GM23248 (cell line): ENCODE measurements around the gene SCAMP5. TPM values are rescaled to one million over a fixed set of nuclear protein-coding genes. Genes with fewer than 3 reads are reported as not detected.

Experiments
- DNase-seq: peaks from one replicate; pipeline ENCODE4 v3.0.0-alpha.2; 2015
- H2AFZ ChIP-seq: fragments of 200-600 bp; sonication (generic); 2 replicates; pipeline ENCODE4 v1.6.1; 2016; ENCODE audit warnings: antibody characterized with exemption
- H3F3A ChIP-seq: fragments of 200-600 bp; sonication (generic); 2 replicates; pipeline ENCODE4 v1.6.1; 2016; ENCODE audit warnings: mild to moderate bottlenecking, antibody characterized with exemption, mixed run types; ENCODE audit not compliant: insufficient read depth
- H3K27ac ChIP-seq: fragments of 200-600 bp; sonication (generic); 2 replicates; pipeline ENCODE4 v1.5.1; 2016; ENCODE audit warnings: mild to moderate bottlenecking
- H3K27me3 ChIP-seq: fragments of 200-600 bp; sonication (generic); replicated peaks from 2 replicates; pipeline ENCODE4 v1.6.1; 2016; ENCODE audit warnings: mild to moderate bottlenecking; ENCODE audit not compliant: insufficient read depth
- H3K36me3 ChIP-seq: fragments of 200-600 bp; sonication (generic); 2 replicates; pipeline ENCODE4 v1.6.1; 2016; ENCODE audit warnings: low read depth, mild to moderate bottlenecking
- H3K4me1 ChIP-seq: fragments of 200-600 bp; sonication (generic); 2 replicates; pipeline ENCODE4 v1.6.1; 2016; ENCODE audit warnings: mild to moderate bottlenecking; ENCODE audit not compliant: insufficient read depth
- H3K4me2 ChIP-seq: fragments of 200-600 bp; sonication (generic); one replicate; pipeline ENCODE4 v1.6.1; 2016; ENCODE audit warnings: mild to moderate bottlenecking; ENCODE audit not compliant: unreplicated experiment
- H3K4me3 ChIP-seq: fragments of 200-600 bp; sonication (generic); 2 replicates; pipeline ENCODE4 v1.5.1; 2016; ENCODE audit warnings: mild to moderate bottlenecking
- H3K79me2 ChIP-seq: fragments of 200-600 bp; sonication (generic); 2 replicates; pipeline ENCODE4 v1.6.1; 2016; ENCODE audit warnings: mild to moderate bottlenecking; ENCODE audit not compliant: insufficient read depth
- H3K9ac ChIP-seq: fragments of 200-600 bp; sonication (generic); 2 replicates; pipeline ENCODE4 v1.6.1; 2016; ENCODE audit warnings: mild to moderate bottlenecking
- H3K9me2 ChIP-seq: fragments of 200-600 bp; sonication (generic); 2 replicates; pipeline ENCODE4 v1.6.1; 2016; ENCODE audit warnings: mixed run types, mild to moderate bottlenecking, moderate library complexity; ENCODE audit not compliant: insufficient read depth
- H3K9me3 ChIP-seq: fragments of 200-600 bp; sonication (generic); one replicate; pipeline ENCODE4 v1.6.1; 2017; ENCODE audit warnings: low read depth
- H4K20me1 ChIP-seq: fragments of 200-600 bp; sonication (generic); 2 replicates; pipeline ENCODE4 v1.6.0; 2016; ENCODE audit not compliant: insufficient read depth
- EZH2 ChIP-seq: fragments of 200-600 bp; sonication (generic); IDR thresholded peaks from 2 replicates; pipeline ENCODE4 v1.6.1; 2018; ENCODE audit warnings: antibody characterized with exemption, mild to moderate bottlenecking; ENCODE audit not compliant: insufficient read depth, poor library complexity, severe bottlenecking
- EZH2phosphoT487 ChIP-seq: fragments of 200-600 bp; sonication (generic); IDR thresholded peaks from 2 replicates; pipeline ENCODE4 v1.6.1; 2018; ENCODE audit warnings: antibody characterized with exemption, moderate library complexity, mild to moderate bottlenecking, low read depth; ENCODE audit not compliant: insufficient read depth
- WGBS, 2 experiments: methylation state at CpG; one replicate each; pipeline ENCODE4 v1.1.6; 2015 to 2017; ENCODE audit warnings: low lambda C conversion rate in 2 of 2, low coverage in 1 of 2; ENCODE audit errors: missing lambda C conversion rate in 2 of 2; 5-methylcytosine and 5-hydroxymethylcytosine counted together
- in situ Hi-C: fragments of 300-500 bp; cut with MboI; formaldehyde crosslinking; loops from 2 replicates; pipeline ENCODE4 v1.15.0; 2020
- polyA plus RNA-seq: library from polyadenylated mRNA; unstranded; fragments of >200 nt; fragmentation: Nextera tagmentation; extraction: Ambion mirVana; gene quantifications from 2 replicates; pipeline ENCODE4 v1.2.1, GENCODE V29; 2016
- total RNA-seq: library from RNA; depleted of rRNA; stranded (reverse); fragments of >200 nt; shearing (Covaris generic); gene quantifications from 2 replicates; pipeline ENCODE4 v1.2.3, GENCODE V29; 2014

Gene SCAMP5
- total and polyA plus RNA-seq, 2 experiments from 2014 or later = 0.23 to 4.0 TPM

GRCh38 chr15:74963213-74963612 lies 32.1 kb upstream of the SCAMP5 start:
- H3K27me3 ChIP-seq = 0 out of 2 replicates have a peak, but pooled peaks cover 3% of the 10 kb centered on the region
- H4K20me1 ChIP-seq = no peaks in the 10 kb centered on the region
- H3K27ac ChIP-seq = no peak overlapping the region
- no peak overlapping the region for H3K4me2 ChIP-seq
- H3K36me3 ChIP-seq = no peaks in the 10 kb centered on the region
- H3K4me1 ChIP-seq = peaks cover 7% of the 10 kb centered on the region; the same call in 1 of the 2 replicates
- H3K9ac ChIP-seq = no peak overlapping the region
- no peak for DNase-seq
- H3K4me3 ChIP-seq = no peak overlapping the region
- H3K79me2 ChIP-seq = no peaks in the 10 kb centered on the region
- TF ChIP-seq EZH2 (no peak), EZH2phosphoT487 (no peak)
- in situ Hi-C loops = no loop called here
- 85 to 91% methylated on average over 4 of the region's 4 CpGs for WGBS, 2 experiments
- H3F3A ChIP-seq = no peaks in the 10 kb centered on the region
- no peak overlapping the region for H2AFZ ChIP-seq
- no peaks in the 10 kb centered on the region for H3K9me3 ChIP-seq
- no peaks in the 10 kb centered on the region for H3K9me2 ChIP-seq

GRCh38 chr15:74964794-74965193 lies 30.6 kb upstream of the SCAMP5 start:
- 9 to 12% methylated on average over 3 of the region's 3 CpGs for WGBS, 2 experiments
- H3K4me3 ChIP-seq = no peak overlapping the region
- H3K9me2 ChIP-seq = no peaks in the 10 kb centered on the region
- H3K27ac ChIP-seq = no peak overlapping the region
- H3K9me3 ChIP-seq = no peaks in the 10 kb centered on the region
- H3K36me3 ChIP-seq = no peaks in the 10 kb centered on the region
- peaks cover 7% of the 10 kb centered on the region; the same call in 1 of the 2 replicates for H3K4me1 ChIP-seq
- no peaks in the 10 kb centered on the region for H3K27me3 ChIP-seq
- peak; percentile 52 for DNase-seq
- no peaks in the 10 kb centered on the region for H3K79me2 ChIP-seq
- no peak for TF ChIP-seq EZH2phosphoT487
- TF ChIP-seq EZH2 = no peak
- in situ Hi-C loops = no loop called here
- no peak overlapping the region for H3K4me2 ChIP-seq
- H3K9ac ChIP-seq = no peak overlapping the region
- H2AFZ ChIP-seq = no peak overlapping the region
- H3F3A ChIP-seq = no peaks in the 10 kb centered on the region
- H4K20me1 ChIP-seq = no peaks in the 10 kb centered on the region

- TF ChIP-seq EZH2phosphoT487 (no peak), EZH2 (no peak)
- Histone ChIP-seq H4K20me1 (no peaks in the 10 kb centered on the region), H3K27ac (no peak overlapping the region), H3K36me3 (no peaks in the 10 kb centered on the region), H3K9me2 (no peaks in the 10 kb centered on the region), H3K27me3 (no peaks in the 10 kb centered on the region), H3K4me2 (no peak overlapping the region), H3K4me3 (no peak overlapping the region), H3K4me1 (peaks cover 7% of the 10 kb centered on the region; the same call in 1 of the 2 replicates), H3F3A (no peaks in the 10 kb centered on the region), H2AFZ (no peak overlapping the region), H3K79me2 (no peaks in the 10 kb centered on the region), H3K9me3 (no peaks in the 10 kb centered on the region), H3K9ac (no peak overlapping the region)
- WGBS, 2 experiments = 83 to 90% methylated on average over 5 of the region's 5 CpGs
- no peak for DNase-seq
- in situ Hi-C loops = no loop called here
These were observed 27.7 kb upstream of the SCAMP5 start for GRCh38 chr15:74967670-74968069.

GRCh38 chr15:74976159-74976558 lies 19.2 kb upstream of the SCAMP5 start:
- H3K4me3 ChIP-seq = no peak overlapping the region
- no peak overlapping the region for H3K27ac ChIP-seq
- H3K4me2 ChIP-seq = no peak overlapping the region
- H3K27me3 ChIP-seq = no peaks in the 10 kb centered on the region
- no peak overlapping the region for H2AFZ ChIP-seq
- H3K4me1 ChIP-seq = no peaks in the 10 kb centered on the region
- no peak overlapping the region for H3K9ac ChIP-seq
- H3K9me3 ChIP-seq = no peaks in the 10 kb centered on the region
- no peaks in the 10 kb centered on the region for H4K20me1 ChIP-seq
- no peaks in the 10 kb centered on the region for H3K9me2 ChIP-seq
- H3K36me3 ChIP-seq = no peaks in the 10 kb centered on the region
- peaks cover 9% of the 10 kb centered on the region for H3F3A ChIP-seq
- no peak for DNase-seq
- 0 to 8% methylated on average over 1 of the region's 1 CpG for WGBS, 2 experiments
- no peaks in the 10 kb centered on the region for H3K79me2 ChIP-seq
- in situ Hi-C loops = no loop called here
- TF ChIP-seq EZH2 (no peak), EZH2phosphoT487 (no peak)

GRCh38 chr15:74977599-74977998 lies 17.8 kb upstream of the SCAMP5 start:
- 15 to 19% methylated on average over 4 of the region's 4 CpGs for WGBS, 2 experiments
- H3K9ac ChIP-seq = no peak overlapping the region
- no peak overlapping the region for H3K4me3 ChIP-seq
- H3K4me2 ChIP-seq = no peak overlapping the region
- no peak overlapping the region; the same call in 1 of the 2 replicates for H3K27ac ChIP-seq
- DNase-seq = peak; percentile 64
- no peaks in the 10 kb centered on the region for H4K20me1 ChIP-seq
- TF ChIP-seq EZH2phosphoT487 (no peak), EZH2 (no peak)
- no peaks in the 10 kb centered on the region for H3K27me3 ChIP-seq
- H3F3A ChIP-seq = peaks cover 9% of the 10 kb centered on the region
- no peak overlapping the region for H2AFZ ChIP-seq
- H3K4me1 ChIP-seq = no peaks in the 10 kb centered on the region
- H3K79me2 ChIP-seq = no peaks in the 10 kb centered on the region
- in situ Hi-C loops = no loop called here
- no peaks in the 10 kb centered on the region for H3K36me3 ChIP-seq
- no peaks in the 10 kb centered on the region for H3K9me2 ChIP-seq
- H3K9me3 ChIP-seq = no peaks in the 10 kb centered on the region
